Mucosa of stomach (tissue), 1 donor: ENCODE measurements around the gene KCNJ6.

Experiments
- H3K27me3 ChIP-seq: one replicate; pipeline ENCODE4 v1.7.0; 2013; ENCODE audit warnings: mild to moderate bottlenecking, low read length; ENCODE audit not compliant: control insufficient read depth, insufficient read depth
- H3K36me3 ChIP-seq: one replicate; pipeline ENCODE4 v1.7.0; 2013; ENCODE audit warnings: low read length; ENCODE audit not compliant: control insufficient read depth, insufficient read depth
- H3K4me1 ChIP-seq: one replicate; pipeline ENCODE4 v1.7.0; 2013; ENCODE audit warnings: mild to moderate bottlenecking, low read length; ENCODE audit not compliant: control insufficient read depth, insufficient read depth
- H3K4me3 ChIP-seq: one replicate; pipeline ENCODE4 v1.7.0; 2013; ENCODE audit warnings: low read length
- H3K9ac ChIP-seq: one replicate; pipeline ENCODE4 v1.7.0; 2013; ENCODE audit warnings: mild to moderate bottlenecking, low read length, moderate library complexity
- H3K9me3 ChIP-seq: one replicate; pipeline ENCODE4 v1.7.0; 2013; ENCODE audit warnings: mild to moderate bottlenecking, low read length, moderate library complexity; ENCODE audit not compliant: control insufficient read depth
- donor health status: Pancreatic carcinoma.

Gene KCNJ6

DNA sequence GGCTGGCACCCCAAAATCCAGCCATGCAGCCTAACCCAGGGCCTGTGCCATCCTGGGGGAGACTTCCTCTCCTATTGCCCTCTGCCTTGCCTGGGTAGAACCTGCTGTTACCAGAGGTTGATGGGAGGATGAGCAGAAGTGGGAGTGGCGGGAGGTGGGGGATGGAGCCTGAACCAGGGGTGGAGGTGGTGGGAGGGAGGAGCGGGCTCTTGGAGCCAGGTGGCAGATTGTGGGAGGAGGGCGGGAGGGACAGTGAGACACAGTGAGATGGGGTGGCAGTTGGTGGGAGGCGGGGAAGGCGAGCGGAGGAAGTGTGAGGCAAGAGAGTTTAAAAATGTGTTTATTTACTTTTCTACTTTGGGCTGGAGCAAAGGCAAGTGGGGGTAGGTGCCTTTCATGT is 87.3 kb downstream of the KCNJ6 start:
- Histone ChIP-seq H3K36me3 (no peaks in the 10 kb centered on the region), H3K9me3 (no peaks in the 10 kb centered on the region)

DNA sequence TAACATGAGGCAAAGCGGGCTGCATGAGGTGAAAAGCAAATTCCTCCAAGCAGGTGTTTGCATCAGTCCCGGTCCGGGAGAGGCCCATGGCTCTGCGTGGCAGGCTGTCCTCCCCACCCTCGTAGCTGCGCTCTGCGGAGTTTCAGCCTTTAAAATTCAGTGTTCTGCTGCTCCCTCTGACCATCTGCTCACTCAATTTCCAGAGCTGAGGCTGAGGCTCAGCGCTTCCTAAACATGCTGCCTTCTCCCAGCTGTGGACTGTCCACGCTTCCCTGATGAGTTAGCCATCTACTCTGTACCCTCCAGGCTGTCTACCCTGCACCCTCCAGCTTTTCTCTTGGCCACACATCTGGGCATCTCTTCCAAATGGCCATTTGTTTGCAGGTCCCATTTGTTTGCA is 87.7 kb downstream of the KCNJ6 start:
- Histone ChIP-seq H3K27me3 (no peaks in the 10 kb centered on the region), H3K4me1 (peaks cover 39% of the 10 kb centered on the region), H3K36me3 (no peaks in the 10 kb centered on the region), H3K9me3 (no peaks in the 10 kb centered on the region), H3K9ac (no peak overlapping the region), H3K4me3 (no peak overlapping the region)

More for the DNA sequence above, 87.3 kb downstream of the KCNJ6 start:
- Histone ChIP-seq H3K9ac (no peak overlapping the region), H3K27me3 (peaks cover 1% of the 10 kb centered on the region), H3K4me1 (peaks cover 39% of the 10 kb centered on the region), H3K4me3 (no peak overlapping the region)

DNA sequence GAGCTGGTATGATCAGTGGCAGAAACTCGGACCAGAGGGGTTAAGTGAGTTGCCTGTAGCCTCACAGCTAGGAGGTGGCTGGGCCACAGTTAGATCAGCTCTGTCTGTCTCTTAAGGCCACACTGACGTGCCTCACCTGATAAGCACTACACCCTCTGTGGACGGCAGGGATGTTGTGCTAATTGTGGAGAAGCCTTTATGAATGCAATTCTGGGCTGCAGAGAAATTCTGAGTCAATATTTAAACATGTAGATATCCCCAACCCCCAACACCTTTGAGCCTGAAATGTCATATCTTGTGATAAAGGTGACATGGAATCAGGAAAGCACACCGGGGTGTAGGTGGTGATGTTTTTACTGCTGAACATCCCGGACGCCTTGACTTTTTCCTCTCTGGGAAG is 88.3 kb downstream of the KCNJ6 start:
- Histone ChIP-seq H3K36me3 (no peaks in the 10 kb centered on the region), H3K4me1 (peaks cover 39% of the 10 kb centered on the region), H3K4me3 (no peak overlapping the region), H3K27me3 (no peaks in the 10 kb centered on the region), H3K9ac (no peak overlapping the region), H3K9me3 (no peaks in the 10 kb centered on the region)

DNA sequence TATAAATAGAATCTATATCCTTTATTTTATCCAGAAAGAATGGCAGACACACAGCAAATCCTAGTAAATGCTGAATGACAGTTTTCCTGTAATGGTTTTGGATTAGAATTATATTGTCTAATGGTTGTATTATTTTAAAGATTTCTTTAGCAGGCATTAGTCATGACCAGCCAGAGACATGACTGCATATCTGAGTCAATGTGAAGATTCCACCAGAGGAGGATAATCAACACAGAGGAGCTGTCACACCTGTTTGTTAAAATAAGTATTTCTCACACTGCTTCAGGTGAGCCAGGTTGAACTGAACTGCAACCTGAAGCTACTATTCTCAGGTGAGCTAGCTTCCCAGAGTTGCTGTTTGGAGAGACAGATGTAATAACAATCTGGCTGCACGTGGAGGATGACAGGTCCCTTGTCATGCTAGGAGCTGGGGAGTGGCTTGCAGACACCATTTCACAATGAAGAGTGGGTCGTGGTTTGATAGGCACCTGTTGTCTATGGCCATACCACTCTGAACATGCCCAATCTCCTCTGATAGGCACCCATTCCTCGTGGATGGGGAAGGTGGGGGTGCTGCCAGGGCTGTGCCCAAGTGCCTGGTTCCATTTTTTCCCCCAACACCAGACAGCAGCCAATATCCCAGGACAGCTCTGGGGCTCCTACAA is 94.3 kb downstream of the KCNJ6 start:
- Histone ChIP-seq H3K36me3 (no peaks in the 10 kb centered on the region), H3K27me3 (no peaks in the 10 kb centered on the region), H3K4me1 (no peaks in the 10 kb centered on the region), H3K9me3 (no peaks in the 10 kb centered on the region), H3K9ac (no peak overlapping the region), H3K4me3 (no peak overlapping the region)

DNA sequence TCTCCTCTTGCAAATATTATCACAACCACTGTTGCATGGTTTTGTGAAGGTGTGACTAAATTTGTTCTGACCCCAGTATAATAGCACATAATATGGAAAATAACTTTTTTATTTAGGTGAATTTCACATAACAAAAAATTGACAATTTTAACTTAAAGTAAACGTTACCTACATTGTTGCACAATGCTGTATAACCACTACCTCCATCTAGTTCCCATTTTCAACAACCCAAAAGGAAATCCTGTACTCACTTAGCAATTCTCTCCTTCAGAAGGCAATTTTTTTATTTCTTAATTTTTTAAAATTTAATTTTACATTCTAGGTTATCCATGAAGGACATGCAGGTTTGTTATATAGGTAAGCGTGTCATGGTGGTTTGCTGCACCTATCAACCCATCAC is 95.2 kb downstream of the KCNJ6 start:
- Histone ChIP-seq H3K4me3 (no peak overlapping the region), H3K9ac (no peak overlapping the region), H3K9me3 (no peaks in the 10 kb centered on the region)

DNA sequence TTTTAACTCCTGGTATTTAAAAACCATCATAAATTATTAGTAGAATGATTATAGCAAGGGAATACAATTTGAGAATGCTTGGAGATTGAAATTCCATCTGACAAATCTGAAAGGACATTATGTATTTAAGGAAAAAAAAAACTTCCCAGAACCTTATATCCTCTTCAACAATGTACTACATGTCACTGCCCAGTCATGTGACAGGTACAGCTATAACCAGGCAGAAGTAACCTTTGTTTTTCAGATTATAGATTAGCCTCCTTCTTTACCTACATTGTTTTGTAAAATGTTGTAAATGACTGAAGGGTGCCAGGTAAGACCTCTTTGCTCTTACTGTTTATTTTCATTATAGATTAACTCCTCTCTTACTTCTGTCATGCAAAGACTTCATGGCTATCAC is 96.9 kb downstream of the KCNJ6 start:
- H3K9ac ChIP-seq, result no peak overlapping the region
- H3K36me3 ChIP-seq, result no peaks in the 10 kb centered on the region
- H3K4me1 ChIP-seq, result no peaks in the 10 kb centered on the region
- no peak overlapping the region for H3K4me3 ChIP-seq
- H3K9me3 ChIP-seq, result no peaks in the 10 kb centered on the region
- H3K27me3 ChIP-seq, result no peaks in the 10 kb centered on the region

More for the DNA sequence above, 95.2 kb downstream of the KCNJ6 start:
- H3K36me3 ChIP-seq, result no peaks in the 10 kb centered on the region
- H3K4me1 ChIP-seq, result no peaks in the 10 kb centered on the region
- no peaks in the 10 kb centered on the region for H3K27me3 ChIP-seq

DNA sequence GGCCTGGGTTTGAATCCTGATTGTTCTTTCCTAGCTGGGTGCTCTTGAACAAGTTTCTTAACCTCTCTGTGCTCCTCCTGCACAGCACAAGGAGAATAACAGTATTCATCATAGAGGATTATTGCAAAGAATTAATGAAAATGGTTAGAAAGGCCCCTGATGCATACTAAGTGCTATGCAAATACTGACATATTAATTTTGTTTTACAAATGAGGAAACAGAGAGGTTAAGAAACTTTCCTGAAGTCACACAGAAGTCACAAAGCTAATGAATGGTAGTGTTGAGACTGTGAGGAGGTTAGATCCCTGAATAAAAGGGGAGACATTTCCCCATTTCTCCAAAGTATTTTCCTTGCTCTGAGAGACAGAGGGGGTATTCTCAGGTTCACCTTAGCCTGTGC is 99.0 kb downstream of the KCNJ6 start:
- Histone ChIP-seq H3K4me1 (no peaks in the 10 kb centered on the region), H3K36me3 (no peaks in the 10 kb centered on the region), H3K4me3 (no peak overlapping the region), H3K27me3 (no peaks in the 10 kb centered on the region), H3K9ac (no peak overlapping the region), H3K9me3 (no peaks in the 10 kb centered on the region)

DNA sequence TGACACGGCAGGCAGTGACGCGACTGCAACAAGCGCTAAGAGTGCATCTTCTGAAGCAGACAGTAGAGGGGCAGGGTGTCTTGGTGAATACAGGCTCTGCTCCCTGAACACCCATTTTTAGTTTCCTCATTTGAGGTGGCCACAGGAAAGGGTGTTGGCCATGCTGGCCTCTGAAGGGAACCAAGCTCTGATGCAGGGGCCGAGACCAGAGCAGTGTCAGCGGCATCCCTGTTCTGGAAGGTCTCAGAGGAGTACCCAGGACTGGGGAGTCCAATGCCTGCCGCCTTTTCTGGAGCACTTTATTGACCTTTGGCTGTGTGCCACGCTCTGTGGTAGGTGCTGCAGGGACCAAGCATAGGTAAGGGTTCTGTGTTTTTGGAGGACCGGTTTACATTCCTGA is 100.4 kb downstream of the KCNJ6 start:
- no peak overlapping the region for H3K4me3 ChIP-seq
- no peaks in the 10 kb centered on the region for H3K9me3 ChIP-seq
- no peaks in the 10 kb centered on the region for H3K4me1 ChIP-seq
- no peaks in the 10 kb centered on the region for H3K36me3 ChIP-seq
- H3K27me3 ChIP-seq, result no peaks in the 10 kb centered on the region
- no peak overlapping the region for H3K9ac ChIP-seq

DNA sequence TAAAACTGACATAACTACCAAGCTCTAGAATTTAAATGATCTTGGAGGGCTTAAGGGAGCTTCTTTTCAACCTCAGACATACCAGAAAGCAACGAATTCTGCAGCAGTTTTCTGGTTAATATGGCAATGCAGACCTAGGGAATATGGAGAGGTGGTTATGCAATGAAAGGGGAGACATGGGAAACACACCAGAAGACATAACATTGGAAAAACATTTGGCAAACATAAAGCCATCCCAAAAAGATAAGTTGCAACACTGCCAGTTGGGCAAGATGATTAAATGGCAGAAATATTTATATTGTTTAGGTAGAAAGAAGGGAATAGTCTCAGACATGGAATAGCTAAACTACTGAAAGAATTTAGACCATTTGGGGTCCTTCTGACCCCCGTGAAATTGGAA is 104.5 kb downstream of the KCNJ6 start:
- Histone ChIP-seq H3K27me3 (no peaks in the 10 kb centered on the region), H3K4me3 (no peak overlapping the region), H3K4me1 (no peaks in the 10 kb centered on the region), H3K36me3 (no peaks in the 10 kb centered on the region), H3K9ac (no peak overlapping the region), H3K9me3 (no peaks in the 10 kb centered on the region)

DNA sequence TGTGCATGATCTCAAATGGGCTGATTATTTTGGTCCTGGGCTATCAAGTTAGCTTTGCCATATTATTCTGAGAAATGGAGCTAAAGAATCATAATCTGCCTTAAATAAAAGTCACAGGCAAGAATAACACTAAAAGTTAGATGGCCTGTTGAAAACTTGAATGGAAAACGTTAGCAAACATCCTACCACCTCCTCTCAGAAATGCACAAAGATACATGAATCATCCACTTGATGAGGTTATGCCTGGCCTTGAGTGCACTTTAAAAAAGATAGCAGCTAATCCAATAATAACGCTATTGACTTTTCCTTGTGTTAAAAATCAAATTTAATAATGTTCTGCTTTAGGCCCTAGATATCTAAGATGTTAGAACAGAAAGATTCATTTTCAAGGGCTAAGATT is 108.0 kb downstream of the KCNJ6 start:
- Histone ChIP-seq H3K36me3 (no peaks in the 10 kb centered on the region), H3K9me3 (no peaks in the 10 kb centered on the region), H3K4me3 (no peak overlapping the region), H3K4me1 (no peaks in the 10 kb centered on the region), H3K9ac (no peak overlapping the region), H3K27me3 (no peaks in the 10 kb centered on the region)

DNA sequence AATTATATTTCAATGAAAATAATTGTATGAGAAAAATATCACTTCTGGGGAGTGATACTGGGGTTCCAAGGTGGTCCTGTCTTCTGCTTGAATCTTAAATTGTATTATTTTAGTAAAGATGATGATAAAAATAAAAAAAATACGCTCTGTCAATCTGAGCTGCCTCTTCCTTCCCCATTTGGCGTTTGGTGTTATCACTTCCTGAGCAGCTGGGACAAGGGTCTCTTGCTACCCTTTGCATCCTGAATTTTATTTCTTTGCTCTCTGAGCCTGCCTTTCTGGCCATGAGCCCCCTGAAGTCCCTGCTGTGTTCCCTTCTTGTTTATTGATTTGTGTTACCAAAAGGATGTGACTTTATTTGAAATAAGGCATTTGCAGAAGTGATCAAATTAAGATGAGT is 111.0 kb downstream of the KCNJ6 start:
- no peaks in the 10 kb centered on the region for H3K36me3 ChIP-seq
- no peaks in the 10 kb centered on the region for H3K9me3 ChIP-seq
- no peaks in the 10 kb centered on the region for H3K4me1 ChIP-seq
- H3K27me3 ChIP-seq, result peaks cover 8% of the 10 kb centered on the region
- no peak overlapping the region for H3K4me3 ChIP-seq
- H3K9ac ChIP-seq, result no peak overlapping the region

DNA sequence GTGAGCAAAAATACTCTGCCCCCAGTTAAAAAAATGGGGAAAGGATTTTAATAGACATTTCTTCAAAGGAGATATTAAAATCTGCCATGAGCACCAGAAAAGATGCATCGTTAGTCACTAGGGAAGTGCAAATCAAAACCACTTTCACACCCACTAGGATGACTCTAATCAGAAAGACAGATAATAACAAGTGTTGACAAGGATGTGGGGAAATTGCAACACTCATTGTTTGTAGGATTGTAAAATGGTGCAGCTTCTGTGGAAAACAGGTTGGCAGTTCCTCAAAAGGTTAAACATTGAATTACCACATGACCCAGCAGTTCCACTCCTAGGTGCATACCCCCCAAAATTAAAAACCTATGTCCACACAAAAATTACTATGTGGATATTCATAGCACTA is 112.3 kb downstream of the KCNJ6 start:
- H3K27me3 ChIP-seq, result peaks cover 8% of the 10 kb centered on the region
- H3K4me3 ChIP-seq, result no peak overlapping the region
- H3K9me3 ChIP-seq, result no peaks in the 10 kb centered on the region
- no peak overlapping the region for H3K9ac ChIP-seq
- H3K36me3 ChIP-seq, result no peaks in the 10 kb centered on the region
- H3K4me1 ChIP-seq, result no peaks in the 10 kb centered on the region

DNA sequence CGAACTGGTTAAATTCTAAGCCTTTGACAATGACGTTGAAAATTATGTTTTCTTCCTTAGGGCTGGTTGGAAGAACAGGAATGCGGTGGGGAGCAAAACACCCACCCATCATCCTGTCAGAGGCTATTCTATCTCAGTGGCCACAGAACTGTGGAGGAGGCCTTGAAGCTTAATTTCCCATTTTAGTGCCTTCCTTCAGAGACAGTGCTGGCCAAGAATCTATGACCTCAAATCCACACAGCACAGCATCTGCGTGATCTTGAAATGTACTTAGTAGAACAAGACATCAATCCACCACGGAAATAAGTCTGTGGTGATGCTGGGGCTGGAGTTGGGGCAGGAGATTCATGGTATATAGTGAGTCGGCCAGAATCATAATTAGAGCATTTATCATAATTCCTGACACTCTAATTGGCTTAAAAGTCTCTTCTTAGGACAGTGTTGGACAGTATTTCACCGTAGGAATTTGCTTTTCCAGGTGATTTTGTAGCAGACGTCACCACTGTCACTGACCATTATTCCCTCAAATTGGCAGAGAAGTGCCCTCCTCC is 113.1 kb downstream of the KCNJ6 start:
- Histone ChIP-seq H3K27me3 (peaks cover 8% of the 10 kb centered on the region), H3K9me3 (no peaks in the 10 kb centered on the region), H3K9ac (no peak overlapping the region), H3K4me1 (no peaks in the 10 kb centered on the region), H3K36me3 (no peaks in the 10 kb centered on the region), H3K4me3 (no peak overlapping the region)
